ENCODE data around the gene TEX55.

TEX55 gene

GRCh38 chr3:119191800-119192199 is 45.8 kb downstream of the TEX55 start:
- no peak for DNase-seq (ENCODE audit: low read depth)
- no peak for TF ChIP-seq CTCF (conservative IDR thresholded peaks at IDR 0.05; ENCODE audit: control insufficient read depth, insufficient read depth, low read depth, low read length)

DNA sequence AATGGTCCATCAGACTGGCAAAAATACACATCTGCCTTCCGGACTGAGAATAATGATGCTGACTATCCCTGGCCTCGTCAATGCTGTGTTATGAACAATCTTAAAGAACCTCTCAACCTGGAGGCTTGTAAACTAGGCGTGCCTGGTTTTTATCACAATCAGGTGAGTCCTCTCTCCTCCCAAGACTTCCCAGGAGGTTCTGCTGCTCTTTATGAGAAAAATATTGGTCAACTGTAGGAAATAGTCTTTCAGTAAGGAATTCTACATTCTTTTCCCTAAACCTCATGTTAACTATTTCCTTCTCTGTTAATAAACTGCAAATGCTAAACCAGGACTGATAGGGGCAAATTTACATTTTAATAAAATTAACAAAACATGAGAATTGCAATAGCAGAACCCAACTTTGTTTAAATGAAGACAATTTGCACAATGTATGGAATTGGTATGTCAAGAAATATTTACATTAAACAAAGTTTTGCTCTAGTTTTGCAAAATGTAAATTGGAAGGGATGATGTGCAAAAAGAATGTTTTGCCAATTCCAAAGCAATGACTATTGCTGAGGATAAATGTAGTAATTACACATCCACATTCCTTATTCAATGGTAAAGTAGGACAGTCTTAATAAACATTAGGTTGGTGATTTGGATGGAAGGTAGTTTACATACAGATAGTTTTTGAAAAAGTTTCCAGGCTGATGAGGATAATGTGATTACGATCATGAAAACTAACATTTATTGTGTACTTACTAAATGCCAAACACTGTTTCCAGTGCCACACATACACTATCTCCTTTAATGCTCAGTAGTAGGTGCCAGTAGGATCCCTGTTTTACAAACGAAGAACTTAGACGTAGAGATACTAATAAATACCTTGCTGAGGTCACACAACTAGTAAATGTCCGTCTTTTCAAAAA is 48.5 kb downstream of the TEX55 start:
- no peak overlapping the region for H3K4me3 ChIP-seq (ENCODE audit: control insufficient read depth, low read depth, low read length)
- no peak for TF ChIP-seq CTCF (conservative IDR thresholded peaks at IDR 0.05; ENCODE audit: control insufficient read depth, insufficient read depth, low read depth, low read length)
- DNase-seq (ENCODE audit: low read depth), result no peak

More at GRCh38 chr3:119191800-119192199, 45.8 kb downstream of the TEX55 start:
- no peak overlapping the region for H3K4me3 ChIP-seq (ENCODE audit: control insufficient read depth, low read depth, low read length)

DNA sequence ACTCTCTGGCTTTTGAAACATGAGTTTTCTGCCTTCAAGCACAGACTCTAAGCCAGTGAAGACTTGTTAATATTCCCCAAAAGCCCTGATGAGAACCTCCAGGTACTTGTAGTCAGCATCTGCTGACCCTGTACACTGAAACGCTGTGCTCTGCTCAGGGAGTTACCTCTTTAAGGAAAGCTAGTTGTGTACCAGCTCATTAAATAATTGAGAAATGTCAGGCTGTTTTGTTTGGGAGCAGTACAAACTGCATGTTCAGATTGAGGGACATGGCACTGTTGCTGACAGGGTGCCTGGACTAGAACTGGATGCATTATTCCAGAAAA is 49.1 kb downstream of the TEX55 start:
- TF ChIP-seq CTCF (conservative IDR thresholded peaks at IDR 0.05; ENCODE audit: control insufficient read depth, insufficient read depth, low read depth, low read length), result no peak
- H3K4me3 ChIP-seq (ENCODE audit: control insufficient read depth, low read depth, low read length), result no peak overlapping the region
- no peak for DNase-seq (ENCODE audit: low read depth)

DNA sequence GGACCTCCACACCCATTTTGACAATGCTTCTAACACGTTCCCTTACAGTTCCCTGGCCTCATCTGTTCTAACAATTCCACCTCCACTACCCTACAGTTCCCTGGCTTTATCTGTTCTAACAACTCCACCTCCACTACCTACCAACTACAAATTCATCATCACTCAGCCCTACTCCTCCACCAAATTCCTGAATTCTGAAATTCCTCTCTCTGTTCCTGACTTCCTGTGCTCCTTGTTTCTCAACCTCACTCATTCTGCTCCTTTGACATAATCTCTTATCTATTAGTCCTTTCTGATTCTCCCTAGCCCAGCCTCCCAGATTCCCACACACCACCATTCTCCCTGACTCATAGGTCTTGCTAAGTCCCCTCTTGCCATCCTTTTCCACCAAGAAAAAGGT is 49.9 kb downstream of the TEX55 start:
- TF ChIP-seq CTCF (conservative IDR thresholded peaks at IDR 0.05; ENCODE audit: control insufficient read depth, insufficient read depth, low read depth, low read length), result no peak
- no peak for DNase-seq (ENCODE audit: low read depth)
- H3K4me3 ChIP-seq (ENCODE audit: control insufficient read depth, low read depth, low read length), result no peak overlapping the region

All from fibroblast of mammary gland (primary cell).